Esophagus (tissue), 2 donors: ENCODE data around the gene SRSF12. TPM values are rescaled to one million over a fixed set of nuclear protein-coding genes. Genes with fewer than 3 reads are reported as not detected.

Experiments used
- H3K27ac ChIP-seq, 2 donors: one replicate each; pipeline ENCODE4 v1.5.1; 2013; ENCODE audit warnings: low read depth in 2 of 2, mild to moderate bottlenecking in 2 of 2, inconsistent platforms in 1 of 2, low read length in 1 of 2, moderate library complexity in 1 of 2
- H3K27me3 ChIP-seq, 2 donors: one replicate each; pipeline ENCODE4 v1.6.1; 2013; ENCODE audit warnings: low read length in 2 of 2, control low read depth in 1 of 2, mild to moderate bottlenecking in 1 of 2; ENCODE audit not compliant: insufficient read depth in 2 of 2, control insufficient read depth in 1 of 2
- H3K36me3 ChIP-seq, 2 donors: one replicate each; pipeline ENCODE4 v1.6.1; 2013; ENCODE audit warnings: low read length in 1 of 2; ENCODE audit not compliant: control insufficient read depth in 2 of 2, insufficient read depth in 2 of 2
- H3K4me1 ChIP-seq, 2 donors: one replicate each; pipeline ENCODE4 v1.6.1; 2013; ENCODE audit warnings: low read length in 1 of 2; ENCODE audit not compliant: control insufficient read depth in 2 of 2, insufficient read depth in 2 of 2
- H3K4me3 ChIP-seq, 2 donors: one replicate each; pipeline ENCODE4 v1.5.1; 2013; ENCODE audit warnings: low read length in 2 of 2, mild to moderate bottlenecking in 2 of 2, low read depth in 1 of 2, moderate library complexity in 1 of 2
- H3K9me3 ChIP-seq, 2 donors: one replicate each; pipeline ENCODE4 v1.6.1; 2013; ENCODE audit warnings: mild to moderate bottlenecking in 2 of 2, low read depth in 1 of 2, low read length in 1 of 2, moderate library complexity in 1 of 2; ENCODE audit not compliant: control insufficient read depth in 2 of 2, insufficient read depth in 1 of 2
- WGBS, 2 donors: extraction: QIAGEN DNeasy Blood & Tissue Kit; methylation state at CpG; one replicate each; pipeline ENCODE4 v1.1.7; 2013; 5-methylcytosine and 5-hydroxymethylcytosine counted together
- polyA plus RNA-seq, 2 donors: library from polyadenylated mRNA; stranded (reverse); fragments of 200-250 nt; gene quantifications; one replicate each; pipeline ENCODE4 v1.2.3, GENCODE V29; 2013
- donor health status: healthy with polysubstance abuse.
- donor health status: Bipolar disorder and iron deficiency.

The SRSF12 gene
- polyA plus RNA-seq, 2 donors, result 0.31 to 0.41 TPM

- peaks cover 0 to 3% of the 10 kb centered on the region in 2 donors for H3K36me3 ChIP-seq
- H3K4me1 ChIP-seq, result peaks cover 0 to 2% of the 10 kb centered on the region in 2 donors
- H3K4me3 ChIP-seq, result no peak overlapping the region
- H3K27me3 ChIP-seq, result no peaks in the 10 kb centered on the region
- 75 to 81% methylated on average over 1 of the region's 1 CpG for WGBS, 2 donors
- H3K27ac ChIP-seq, result no peak overlapping the region
- no peaks in the 10 kb centered on the region for H3K9me3 ChIP-seq
Measured at GRCh38 chr6:89087881-89088280, 30.0 kb downstream of the SRSF12 start.

- H3K4me1 ChIP-seq, result peaks cover 0 to 2% of the 10 kb centered on the region in 2 donors
- H3K36me3 ChIP-seq, result peaks cover 0 to 3% of the 10 kb centered on the region in 2 donors
- H3K4me3 ChIP-seq, result no peak overlapping the region
- H3K27ac ChIP-seq, result no peak overlapping the region
- WGBS, 2 donors, result 94% methylated on average over 12 of the region's 12 CpGs
- no peaks in the 10 kb centered on the region for H3K27me3 ChIP-seq
- no peaks in the 10 kb centered on the region for H3K9me3 ChIP-seq
Measured at GRCh38 chr6:89085409-89086205, 32.3 kb downstream of the SRSF12 start.

GRCh38 chr6:89084954-89085353 is 32.9 kb downstream of the SRSF12 start:
- peaks cover 0 to 2% of the 10 kb centered on the region in 2 donors for H3K4me1 ChIP-seq
- no peak overlapping the region for H3K4me3 ChIP-seq
- H3K36me3 ChIP-seq, result peaks cover 0 to 3% of the 10 kb centered on the region in 2 donors
- H3K27me3 ChIP-seq, result no peaks in the 10 kb centered on the region
- H3K27ac ChIP-seq, result no peak overlapping the region
- 47 to 51% methylated on average over 3 of the region's 3 CpGs for WGBS, 2 donors
- no peaks in the 10 kb centered on the region for H3K9me3 ChIP-seq

GRCh38 chr6:89084542-89084941 is 33.3 kb downstream of the SRSF12 start:
- H3K4me1 ChIP-seq, result peaks cover 0 to 2% of the 10 kb centered on the region in 2 donors

GRCh38 chr6:89082486-89082891 is 35.4 kb downstream of the SRSF12 start:
- Histone ChIP-seq H3K9me3 (no peaks in the 10 kb centered on the region), H3K4me1 (peaks cover 0 to 2% of the 10 kb centered on the region in 2 donors), H3K27me3 (no peaks in the 10 kb centered on the region), H3K4me3 (peak overlapping the region; percentile 36 to 99), H3K36me3 (peaks cover 0 to 3% of the 10 kb centered on the region in 2 donors), H3K27ac (peak overlapping the region; percentile 50 to 54)
- 0 to 1% methylated on average over 9 of the region's 9 CpGs for WGBS, 2 donors

More at GRCh38 chr6:89084542-89084941, 33.3 kb downstream of the SRSF12 start:
- H3K27me3 ChIP-seq, result no peaks in the 10 kb centered on the region
- H3K36me3 ChIP-seq, result peaks cover 0 to 3% of the 10 kb centered on the region in 2 donors
- H3K4me3 ChIP-seq, result no peak overlapping the region
- no peak overlapping the region for H3K27ac ChIP-seq
- H3K9me3 ChIP-seq, result no peaks in the 10 kb centered on the region

- WGBS, 2 donors, result 0% methylated on average over 49 to 69 of the region's 69 CpGs
- peak overlapping the region; percentile 100 for H3K27ac ChIP-seq
- H3K9me3 ChIP-seq, result no peaks in the 10 kb centered on the region
- H3K4me3 ChIP-seq, result peak overlapping the region; percentile 99 to 100
- H3K4me1 ChIP-seq, result peaks cover 0 to 2% of the 10 kb centered on the region in 2 donors
- H3K36me3 ChIP-seq, result peaks cover 0 to 3% of the 10 kb centered on the region in 2 donors
- no peaks in the 10 kb centered on the region for H3K27me3 ChIP-seq
Measured at GRCh38 chr6:89081423-89082322, 36.2 kb downstream of the SRSF12 start.

- Histone ChIP-seq H3K27ac (peak overlapping the region; percentile 100), H3K9me3 (no peaks in the 10 kb centered on the region), H3K4me1 (peaks cover 0 to 2% of the 10 kb centered on the region in 2 donors), H3K36me3 (peaks cover 0 to 3% of the 10 kb centered on the region in 2 donors), H3K27me3 (no peaks in the 10 kb centered on the region), H3K4me3 (peak overlapping the region; percentile 99 to 100)
- WGBS, 2 donors, result 0 to 3% methylated on average over 12 to 36 of the region's 36 CpGs
Measured at GRCh38 chr6:89081129-89081422, 36.8 kb downstream of the SRSF12 start.

GRCh38 chr6:89080281-89081128 is 37.4 kb downstream of the SRSF12 start, which contains the start of gene PNRC1:
Gene PNRC1, plus strand, starts transcription at chr6:89080751. Its CDS starts 144 bp downstream, at chr6:89080895.
- 0 to 1% methylated on average over 62 to 63 of the region's 63 CpGs for WGBS, 2 donors
- peak within 1 kb of the TSS; percentile 100 for H3K27ac ChIP-seq
- H3K9me3 ChIP-seq, result no peaks in the 10 kb centered on the region
- H3K4me3 ChIP-seq, result peak within 1 kb of the TSS; percentile 99 to 100
- no peaks in the 10 kb centered on the region for H3K27me3 ChIP-seq
- H3K36me3 ChIP-seq, result peaks cover 0 to 3% of the 10 kb centered on the region in 2 donors
- peaks cover 0 to 2% of the 10 kb centered on the region in 2 donors for H3K4me1 ChIP-seq
